ELR (cell line): Measurements from ENCODE around the gene STON2.
"Not testable (repeated sequence)": the region's sequence is repeated elsewhere in the genome, so short reads cannot be mapped to it uniquely, and the experiment has no call there.

Source experiments
- DNase-seq: peaks from one replicate; pipeline ENCODE4 v3.0.0-alpha.2; 2015; ENCODE audit warnings: low read depth

Gene STON2

GRCh38 chr14:81380009-81380408 is 20.1 kb downstream of the STON2 start:
- DNase-seq, result not testable (repeated sequence)

- DNase-seq, result no peak
Observed at GRCh38 chr14:81371802-81372201, 28.3 kb downstream of the STON2 start.

GRCh38 chr14:81367563-81367962 is 32.6 kb downstream of the STON2 start:
- no peak for DNase-seq

DNA sequence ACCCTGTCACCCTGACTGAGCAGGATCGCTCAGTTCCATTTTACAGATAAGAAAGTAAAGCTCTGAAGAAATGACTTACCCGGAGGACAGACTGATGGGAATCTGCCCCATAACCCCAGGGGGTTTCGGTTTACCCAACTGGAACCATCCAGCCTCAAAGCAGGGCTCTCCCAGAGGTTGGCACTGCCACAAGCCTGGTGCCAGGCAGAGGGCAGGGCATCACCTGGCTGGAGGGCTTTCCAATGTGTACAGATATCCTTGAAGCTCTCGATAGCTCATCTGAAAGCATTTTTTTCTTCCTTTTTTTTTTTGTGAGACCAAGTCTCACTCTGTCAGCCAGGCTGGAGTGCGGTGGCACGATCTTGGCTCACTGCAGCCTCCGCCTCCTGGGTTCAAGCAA is 33.2 kb downstream of the STON2 start:
- DNase-seq, result no peak

DNA sequence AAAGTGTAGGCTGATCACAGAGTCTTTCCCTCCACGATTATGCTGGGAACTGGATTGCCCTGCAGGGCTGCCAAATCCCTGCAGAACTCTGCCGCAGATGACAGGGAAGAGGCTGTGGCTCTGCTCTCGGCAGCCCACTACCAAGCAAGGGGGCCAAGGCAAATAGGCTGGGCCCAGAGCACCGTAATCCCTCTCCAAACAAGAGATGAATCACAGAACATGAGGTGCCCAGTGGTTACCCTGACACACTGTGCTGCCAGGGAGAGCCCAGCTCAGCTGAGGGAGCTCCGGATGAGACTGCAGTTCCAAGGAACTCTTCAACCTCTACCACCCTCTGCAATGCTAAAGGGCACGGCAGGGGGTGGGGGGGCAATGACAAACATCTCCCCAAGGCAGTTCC is 33.9 kb downstream of the STON2 start:
- no peak for DNase-seq

DNA sequence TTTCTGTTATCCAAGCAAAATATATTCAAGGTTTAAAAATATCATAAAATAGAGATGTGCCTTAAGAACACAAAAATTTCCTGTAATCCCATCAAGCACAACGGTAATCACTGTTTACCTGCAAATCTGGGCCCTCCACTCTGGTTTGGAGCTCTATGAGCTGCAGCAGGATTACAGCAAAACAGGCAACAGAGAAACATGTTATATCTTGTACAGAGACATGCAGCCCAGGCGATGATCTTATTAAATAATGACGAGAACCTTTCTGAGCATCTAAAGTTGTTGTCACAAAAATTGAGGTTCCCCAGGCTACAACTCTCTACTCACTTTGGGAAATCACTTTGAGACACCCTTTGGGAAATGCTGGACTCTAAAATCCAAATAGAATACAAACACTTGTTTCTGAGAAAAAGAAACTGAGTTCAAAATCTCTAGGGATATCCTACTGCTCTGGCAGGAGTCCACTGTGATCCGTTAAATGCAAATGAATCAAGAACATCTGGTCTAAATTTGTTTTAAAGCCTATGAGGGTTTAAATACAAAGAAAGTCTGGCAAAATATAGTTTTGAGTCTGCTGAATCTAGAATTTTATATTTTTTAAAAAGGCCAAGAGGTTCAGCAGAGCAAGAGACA is 36.3 kb downstream of the STON2 start:
- DNase-seq, result no peak

- no peak for DNase-seq
Observed at GRCh38 chr14:81353691-81354323, 46.3 kb downstream of the STON2 start.

DNA sequence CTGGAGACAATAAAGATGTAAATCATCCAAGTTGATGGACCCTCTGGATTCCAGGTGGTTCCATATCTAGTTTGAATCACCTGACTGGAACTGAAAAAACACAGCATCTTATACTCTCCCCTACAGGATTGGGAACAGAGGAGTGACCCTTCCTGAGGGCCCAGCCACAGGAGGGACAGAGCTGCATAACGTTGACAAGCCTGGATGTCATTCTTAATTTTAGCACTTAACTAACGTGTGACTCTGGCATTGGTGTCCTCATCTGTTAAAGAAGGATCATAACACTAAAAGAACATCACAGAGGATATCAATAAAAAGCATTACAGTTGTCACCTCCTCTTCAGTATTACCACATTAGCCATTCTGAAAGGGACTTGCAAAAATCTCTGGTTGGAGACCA is 47.7 kb downstream of the STON2 start:
- DNase-seq, result no peak

DNA sequence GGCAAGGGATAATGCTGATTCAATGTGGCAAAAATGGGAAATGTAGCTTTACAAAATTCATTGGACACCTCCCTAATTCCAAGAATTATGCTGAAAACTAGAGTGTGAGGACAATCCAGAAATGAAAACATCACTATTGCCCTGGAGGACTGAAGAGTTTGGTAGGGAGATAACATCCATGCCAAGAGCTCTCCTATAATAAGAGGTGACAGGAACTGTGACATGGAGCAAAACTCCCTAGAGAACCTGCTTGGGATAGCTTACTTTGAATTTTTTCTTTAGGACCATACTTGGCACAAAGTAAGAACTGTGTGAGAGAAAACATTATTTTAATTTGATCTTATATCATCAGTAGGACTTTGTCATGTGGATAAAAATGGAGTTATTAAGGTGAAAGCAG is 48.9 kb downstream of the STON2 start:
- DNase-seq, result no peak

- no peak for DNase-seq
Observed at GRCh38 chr14:81350344-81351130, 49.6 kb downstream of the STON2 start.

DNA sequence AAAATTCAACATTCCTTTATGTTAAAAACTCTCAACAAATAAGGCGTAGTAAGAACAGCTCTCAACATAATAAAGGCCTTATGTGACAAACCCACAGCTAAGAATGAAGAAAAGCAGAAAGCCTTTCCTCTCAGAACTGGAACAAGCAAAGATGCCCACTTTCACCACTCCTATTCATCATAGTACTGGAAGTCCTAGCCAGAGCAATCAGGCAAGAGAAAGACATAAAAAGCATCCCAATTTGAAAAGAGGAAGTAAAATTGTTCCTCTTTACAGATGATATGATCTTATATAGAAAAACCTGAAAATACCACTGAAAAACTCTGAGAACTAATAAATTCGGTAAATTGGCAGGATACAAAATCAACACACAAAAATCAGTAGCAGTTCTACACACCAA is 52.1 kb downstream of the STON2 start:
- DNase-seq, result no peak

GRCh38 chr14:81345781-81346180 is 54.3 kb downstream of the STON2 start:
- DNase-seq, result no peak

- DNase-seq, result no peak
Observed at GRCh38 chr14:81344481-81345160, 55.5 kb downstream of the STON2 start.

DNA sequence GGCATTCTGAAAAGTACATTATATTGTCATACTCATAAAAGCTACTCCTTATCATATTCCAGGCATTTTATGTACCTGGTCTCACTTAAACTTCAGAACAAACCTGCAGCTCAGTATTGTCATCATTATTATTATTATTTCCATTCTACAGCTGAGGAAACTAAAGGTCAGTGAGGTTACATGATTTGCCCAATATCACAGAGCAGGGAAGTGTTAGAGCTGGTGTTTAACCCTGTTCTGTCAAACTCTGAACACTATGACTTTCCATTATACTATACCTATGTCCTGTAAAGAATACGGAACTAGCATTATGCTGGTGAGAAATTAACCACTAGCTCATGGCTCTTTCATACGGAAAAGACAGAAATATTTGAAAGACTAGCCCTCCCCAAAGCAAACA is 56.4 kb downstream of the STON2 start:
- DNase-seq, result no peak

- no peak for DNase-seq
Observed at GRCh38 chr14:81342850-81343580, 57.1 kb downstream of the STON2 start.

GRCh38 chr14:81341781-81342180 is 58.3 kb downstream of the STON2 start:
- no peak for DNase-seq

DNA sequence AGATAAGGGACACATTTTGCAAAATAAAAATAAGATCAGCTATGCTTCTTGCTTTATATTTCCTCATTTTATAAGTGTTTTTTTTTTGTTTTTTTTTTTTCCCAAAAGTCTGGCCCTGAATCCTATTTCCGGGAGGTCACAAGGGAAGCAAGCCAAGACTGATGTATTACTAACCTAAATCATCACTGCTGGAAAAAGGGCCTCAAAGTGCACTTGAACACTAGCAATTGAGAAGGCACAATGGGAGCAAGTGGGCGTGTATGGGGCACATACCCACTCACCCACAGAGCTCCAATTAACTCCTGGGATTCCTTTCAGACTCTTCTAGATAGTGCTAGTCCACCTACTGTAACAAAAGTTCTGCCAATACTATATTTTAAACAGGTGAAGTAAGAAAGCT is 58.8 kb downstream of the STON2 start:
- no peak for DNase-seq

GRCh38 chr14:81340201-81340600 is 59.9 kb downstream of the STON2 start:
- DNase-seq, result no peak

- DNase-seq, result peak; percentile 1
Observed at GRCh38 chr14:81337073-81337472, 63.1 kb downstream of the STON2 start.

- no peak for DNase-seq
Observed at GRCh38 chr14:81336009-81336408, 64.1 kb downstream of the STON2 start.

- no peak for DNase-seq
Observed at GRCh38 chr14:81332725-81333124, 67.4 kb downstream of the STON2 start.
